ENCODE results near the gene PRKCE. TPM values are rescaled to one million over a fixed set of nuclear protein-coding genes. Genes with fewer than 3 reads are reported as not detected.
"Not testable (repeated sequence)": the region's sequence is repeated elsewhere in the genome, so short reads cannot be mapped to it uniquely, and the experiment has no call there.

PRKCE gene
- total and polyA plus RNA-seq, 2 experiments from 2014 or later = 9.6 to 11.9 TPM

GRCh38 chr2:45714679-45715078, 63.2 kb downstream of the PRKCE start:
- WGBS (ENCODE audit: low lambda C conversion rate, missing lambda C conversion rate) = 88% methylated on average over 3 of the region's 3 CpGs
- no peaks in the 10 kb centered on the region for H3K36me3 ChIP-seq (replicated peaks; ENCODE audit: insufficient read depth, low read depth)
- no peak overlapping the region for H3K4me2 ChIP-seq
- no peak overlapping the region for H2AFZ ChIP-seq
- no peaks in the 10 kb centered on the region for H3K27me3 ChIP-seq
- no peaks in the 10 kb centered on the region for H3K9me2 ChIP-seq (replicated peaks; ENCODE audit: insufficient read depth)
- no peak overlapping the region for H3K4me3 ChIP-seq
- H3K79me2 ChIP-seq = no peaks in the 10 kb centered on the region
- H3K9me3 ChIP-seq (ENCODE audit: low read depth) = no peaks in the 10 kb centered on the region
- TF ChIP-seq EZH2phosphoT487 (IDR thresholded peaks at IDR 0.05; ENCODE audit: low read depth, severe bottlenecking, unreplicated experiment) (no peak), CTCF (IDR thresholded peaks at IDR 0.05; ENCODE audit: poor library complexity) (no peak), EZH2 (IDR thresholded peaks at IDR 0.05; ENCODE audit: borderline replicate concordance) (no peak)
- no peaks in the 10 kb centered on the region for H3K4me1 ChIP-seq (ENCODE audit: insufficient read depth)
- H4K20me1 ChIP-seq (ENCODE audit: insufficient read depth, poor library complexity, severe bottlenecking) = no peaks in the 10 kb centered on the region
- no peak overlapping the region for H3K27ac ChIP-seq
- DNase-seq (ENCODE audit: low spot score) = no peak

GRCh38 chr2:45715601-45716379, 64.3 kb downstream of the PRKCE start:
- H3K36me3 ChIP-seq (replicated peaks; ENCODE audit: insufficient read depth, low read depth) = no peaks in the 10 kb centered on the region
- H2AFZ ChIP-seq = no peak overlapping the region
- no peak overlapping the region for H3K27ac ChIP-seq
- H3K4me3 ChIP-seq = no peak overlapping the region
- no peak overlapping the region for H3K4me2 ChIP-seq
- no peaks in the 10 kb centered on the region for H3K4me1 ChIP-seq (ENCODE audit: insufficient read depth)
- H3K9me2 ChIP-seq (replicated peaks; ENCODE audit: insufficient read depth) = no peaks in the 10 kb centered on the region
- DNase-seq (ENCODE audit: low spot score) = no peak
- H3K79me2 ChIP-seq = no peaks in the 10 kb centered on the region
- H3K27me3 ChIP-seq = no peaks in the 10 kb centered on the region
- H4K20me1 ChIP-seq (ENCODE audit: insufficient read depth, poor library complexity, severe bottlenecking) = no peaks in the 10 kb centered on the region
- H3K9me3 ChIP-seq (ENCODE audit: low read depth) = no peaks in the 10 kb centered on the region
- TF ChIP-seq EZH2phosphoT487 (IDR thresholded peaks at IDR 0.05; ENCODE audit: low read depth, severe bottlenecking, unreplicated experiment) (no peak), CTCF (IDR thresholded peaks at IDR 0.05; ENCODE audit: poor library complexity) (no peak), EZH2 (IDR thresholded peaks at IDR 0.05; ENCODE audit: borderline replicate concordance) (no peak)
- WGBS (ENCODE audit: low lambda C conversion rate, missing lambda C conversion rate) = 91% methylated on average over 5 of the region's 5 CpGs

- H2AFZ ChIP-seq; H3K27me3 ChIP-seq; H3K27ac ChIP-seq; H3K4me1 ChIP-seq (ENCODE audit: insufficient read depth); H4K20me1 ChIP-seq (ENCODE audit: insufficient read depth, poor library complexity, severe bottlenecking); H3K4me3 ChIP-seq; H3K79me2 ChIP-seq; H3K9me3 ChIP-seq (ENCODE audit: low read depth); H3K4me2 ChIP-seq; H3K9me2 ChIP-seq (replicated peaks; ENCODE audit: insufficient read depth); H3K36me3 ChIP-seq (replicated peaks; ENCODE audit: insufficient read depth, low read depth); DNase-seq (ENCODE audit: low spot score): not testable (repeated sequence)
- WGBS (ENCODE audit: low lambda C conversion rate, missing lambda C conversion rate) = 88% methylated on average over 1 of the region's 1 CpG
Observed at GRCh38 chr2:45716432-45716831, 65.0 kb downstream of the PRKCE start.

- no peaks in the 10 kb centered on the region for H3K9me3 ChIP-seq (ENCODE audit: low read depth)
- H3K4me3 ChIP-seq = no peak overlapping the region
- H3K27ac ChIP-seq = no peak overlapping the region
- no peaks in the 10 kb centered on the region for H3K36me3 ChIP-seq (replicated peaks; ENCODE audit: insufficient read depth, low read depth)
- no peaks in the 10 kb centered on the region for H3K4me1 ChIP-seq (ENCODE audit: insufficient read depth)
- TF ChIP-seq EZH2phosphoT487 (IDR thresholded peaks at IDR 0.05; ENCODE audit: low read depth, severe bottlenecking, unreplicated experiment) (no peak), CTCF (IDR thresholded peaks at IDR 0.05; ENCODE audit: poor library complexity) (no peak), EZH2 (IDR thresholded peaks at IDR 0.05; ENCODE audit: borderline replicate concordance) (no peak)
- no peak overlapping the region for H3K4me2 ChIP-seq
- H3K79me2 ChIP-seq = no peaks in the 10 kb centered on the region
- DNase-seq (ENCODE audit: low spot score) = no peak
- H3K9me2 ChIP-seq (replicated peaks; ENCODE audit: insufficient read depth) = no peaks in the 10 kb centered on the region
- H3K27me3 ChIP-seq = no peaks in the 10 kb centered on the region
- H2AFZ ChIP-seq = no peak overlapping the region
- H4K20me1 ChIP-seq (ENCODE audit: insufficient read depth, poor library complexity, severe bottlenecking) = no peaks in the 10 kb centered on the region
Observed at GRCh38 chr2:45716915-45717314, 65.4 kb downstream of the PRKCE start.
